Epithelial cell of esophagus (primary cell): ENCODE measurements around the gene PTPRN2.

Source experiments
- DNase-seq: peaks from one replicate; pipeline ENCODE4 v3.0.0; 2010; ENCODE audit warnings: low read depth
- H3K4me3 ChIP-seq: 2 replicates; pipeline ENCODE4 v1.5.1; 2011; ENCODE audit warnings: mild to moderate bottlenecking, low read length, control low read depth
- CTCF ChIP-seq: IDR thresholded peaks from 2 replicates; pipeline ENCODE4 v1.5.1; 2011; ENCODE audit warnings: low read depth, mild to moderate bottlenecking, low read length, control low read depth, inconsistent platforms; ENCODE audit not compliant: insufficient read depth; ENCODE audit errors: missing control alignments

Gene PTPRN2

GRCh38 chr7:158246272-158246959 is 341.2 kb downstream of the PTPRN2 start:
- no peak overlapping the region for H3K4me3 ChIP-seq
- no peak for TF ChIP-seq CTCF

DNA sequence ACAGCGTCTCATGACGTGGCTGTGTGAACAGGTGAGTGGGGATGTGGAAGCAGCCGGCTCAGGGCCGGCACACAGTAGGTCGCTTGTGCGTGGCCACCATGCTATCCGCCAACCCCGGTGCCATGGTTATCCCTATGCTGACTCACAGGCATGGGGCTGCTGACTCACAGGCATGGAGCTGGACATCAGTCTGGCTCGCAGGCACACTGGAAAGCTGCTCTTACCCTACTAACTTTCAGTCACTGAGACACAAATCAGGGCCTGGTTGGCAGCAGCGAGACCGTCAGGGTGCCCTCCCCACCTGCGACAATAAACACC is 341.9 kb downstream of the PTPRN2 start:
- H3K4me3 ChIP-seq, result no peak overlapping the region
- TF ChIP-seq CTCF, result no peak
- DNase-seq, result no peak

More at GRCh38 chr7:158246272-158246959, 341.2 kb downstream of the PTPRN2 start:
- DNase-seq, result no peak

DNA sequence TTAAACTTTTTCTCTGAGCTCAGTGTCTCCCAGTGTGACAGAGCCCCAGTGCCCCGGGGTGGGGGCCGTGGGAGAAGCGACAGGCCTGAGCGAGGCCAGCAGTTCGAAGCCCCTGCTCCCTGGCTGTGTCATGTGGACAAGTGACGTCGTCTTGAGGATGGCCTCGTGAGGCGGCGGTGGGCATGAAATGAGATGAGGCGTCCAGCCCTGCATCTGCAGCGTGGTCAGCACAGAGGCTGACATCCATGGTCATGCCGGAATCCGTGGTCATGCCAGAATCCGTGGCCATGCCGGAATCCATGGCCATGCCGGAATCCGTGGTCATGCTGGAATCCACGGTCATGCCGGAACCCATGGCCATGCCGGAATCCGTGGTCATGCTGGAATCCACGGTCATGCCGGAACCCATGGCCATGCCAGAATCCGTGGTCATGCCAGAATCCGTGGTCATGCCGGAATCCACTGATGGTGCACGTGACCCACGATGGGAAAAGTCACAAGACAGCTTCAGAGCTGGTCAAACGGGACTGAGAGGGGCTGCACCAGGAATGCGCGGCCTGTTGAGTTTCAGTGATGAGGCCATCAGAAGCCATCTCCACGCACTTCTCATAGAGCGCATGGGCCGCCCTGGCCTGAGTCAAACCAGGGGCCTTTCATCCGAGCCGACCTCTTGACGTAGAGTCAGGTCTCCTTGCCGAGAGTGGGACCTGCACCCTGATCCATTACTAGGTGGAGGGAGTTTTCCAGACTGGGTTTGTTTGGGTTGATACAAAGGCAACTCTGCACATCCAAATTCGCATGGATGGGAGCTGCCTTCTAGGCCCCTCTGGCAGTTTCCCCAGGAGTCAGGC is 342.5 kb downstream of the PTPRN2 start:
- H3K4me3 ChIP-seq, result no peak overlapping the region
- TF ChIP-seq CTCF, result no peak
- no peak for DNase-seq

DNA sequence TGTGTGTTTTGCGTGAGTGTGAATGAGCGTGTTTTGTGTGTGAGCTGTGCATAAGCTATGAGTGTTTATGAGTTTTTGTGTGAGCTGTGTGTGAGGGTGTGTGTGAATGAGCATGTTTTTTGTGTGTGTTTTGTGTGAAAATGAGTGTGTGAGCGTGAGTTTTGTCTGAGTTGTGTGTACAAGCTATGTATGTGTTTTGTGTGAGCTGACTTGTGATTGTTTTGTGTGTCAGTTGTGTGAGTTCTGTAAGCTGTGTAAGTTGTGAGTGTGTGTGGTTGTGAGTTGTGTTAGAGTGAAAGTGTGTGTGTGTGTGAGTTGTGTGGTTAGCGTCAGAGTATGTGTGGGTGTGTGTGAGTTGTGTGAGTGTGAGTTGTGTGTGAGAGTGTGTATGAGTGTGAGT is 343.2 kb downstream of the PTPRN2 start:
- DNase-seq, result no peak
- TF ChIP-seq CTCF, result no peak
- H3K4me3 ChIP-seq, result no peak overlapping the region

DNA sequence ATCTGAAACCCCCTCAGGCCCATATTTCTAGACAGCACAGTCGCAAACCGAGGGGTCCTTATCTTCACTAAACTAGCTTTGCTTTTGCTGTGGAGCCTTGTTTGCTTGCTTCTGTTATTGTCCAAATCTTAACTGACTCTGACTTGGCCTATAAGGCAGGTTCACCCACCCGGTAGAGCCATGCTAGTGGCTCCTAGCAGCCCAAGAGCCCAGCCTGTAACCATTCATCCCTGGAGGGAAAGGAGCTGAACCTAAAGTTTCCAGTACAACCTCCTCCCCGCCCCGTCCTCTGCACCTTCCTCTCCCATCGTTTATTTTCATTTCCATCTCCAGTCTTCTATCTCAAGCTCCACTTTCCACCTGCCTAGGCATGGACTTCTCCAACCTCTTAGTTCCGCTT is 345.7 kb downstream of the PTPRN2 start:
- no peak overlapping the region for H3K4me3 ChIP-seq
- DNase-seq, result no peak
- TF ChIP-seq CTCF, result no peak

DNA sequence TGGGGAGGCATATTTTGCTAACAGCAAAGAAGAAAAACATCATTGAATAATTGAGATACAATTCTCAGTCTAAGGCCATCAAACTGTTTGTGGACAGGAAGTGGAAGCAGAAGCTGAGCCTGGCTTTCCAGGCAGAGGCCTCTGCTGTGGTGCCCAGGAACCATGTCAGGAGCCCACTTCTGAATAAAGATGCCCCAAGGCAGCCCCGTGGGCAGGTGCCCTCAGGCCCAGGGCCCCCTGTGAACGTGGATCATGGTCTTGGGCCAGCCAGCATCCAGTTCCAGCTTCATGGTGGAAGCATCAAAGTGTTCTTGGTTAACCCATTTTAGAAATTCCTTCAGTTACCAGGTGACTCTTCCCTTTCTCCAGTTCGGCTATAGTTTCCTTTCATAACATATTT is 346.8 kb downstream of the PTPRN2 start:
- H3K4me3 ChIP-seq, result no peak overlapping the region

More for the DNA sequence above, 346.8 kb downstream of the PTPRN2 start:
- no peak for TF ChIP-seq CTCF
- DNase-seq, result no peak
